ENCODE measurements around the gene DGKG. TPM values are rescaled to one million over a fixed set of nuclear protein-coding genes. Genes with fewer than 3 reads are reported as not detected.

DGKG gene
- 2.2 TPM for total RNA-seq

GRCh38 chr3:186361762-186362536 lies at the start of gene DGKG:
Gene DGKG, minus strand, starts transcription at chr3:186362234. Its CDS starts 41,775 bp downstream, at chr3:186320459.
- DNase-seq: peak; percentile 40

GRCh38 chr3:186411089-186411488 lies 49.1 kb upstream of the DGKG start:
- no peak for DNase-seq

- DNase-seq: peak; percentile 57
Observed at GRCh38 chr3:186406669-186407635, 44.9 kb upstream of the DGKG start.

- DNase-seq: no peak
Observed at GRCh38 chr3:186401556-186401955, 39.5 kb upstream of the DGKG start.

- DNase-seq: no peak
Observed at GRCh38 chr3:186400662-186401061, 38.6 kb upstream of the DGKG start.

- no peak for DNase-seq
Observed at GRCh38 chr3:186400026-186400425, 38.0 kb upstream of the DGKG start.

GRCh38 chr3:186394566-186395217 lies 32.7 kb upstream of the DGKG start:
- no peak for DNase-seq

GRCh38 chr3:186386883-186387560 lies 25.0 kb upstream of the DGKG start:
- DNase-seq: no peak

GRCh38 chr3:186385856-186386602 lies 24.0 kb upstream of the DGKG start:
- no peak for DNase-seq

- DNase-seq: no peak
Observed at GRCh38 chr3:186383026-186383993, 21.3 kb upstream of the DGKG start.

GRCh38 chr3:186382217-186382885 lies 20.3 kb upstream of the DGKG start:
- DNase-seq: no peak

- DNase-seq: peak; percentile 11
Observed at GRCh38 chr3:186381424-186382216, 19.6 kb upstream of the DGKG start.

- DNase-seq: no peak
Observed at GRCh38 chr3:186380622-186381380, 18.8 kb upstream of the DGKG start.

GRCh38 chr3:186375443-186375842 lies 13.4 kb upstream of the DGKG start:
- no peak for DNase-seq

GRCh38 chr3:186374376-186374775 lies 12.3 kb upstream of the DGKG start:
- DNase-seq: no peak

GRCh38 chr3:186369217-186369616 lies 7.2 kb upstream of the DGKG start:
- DNase-seq: no peak

- no peak for DNase-seq
Observed at GRCh38 chr3:186368717-186369116, 6.7 kb upstream of the DGKG start.

GRCh38 chr3:186368176-186368575 lies 6.1 kb upstream of the DGKG start:
- no peak for DNase-seq
